OCI-LY3 (cell line): Measurements from ENCODE around the gene SLC25A10.

Experiments used
- CTCF ChIP-seq: fragments of 200-600, 300-600 bp; sonication (generic); IDR thresholded peaks from 2 replicates; pipeline ENCODE4 v1.5.1; 2014; ENCODE audit warnings: antibody characterized with exemption, low read length, low read depth
- EZH2phosphoT487 ChIP-seq: fragments of 200-600 bp; shearing (Covaris generic); IDR thresholded peaks from 2 replicates; pipeline ENCODE4 v1.6.1; 2018; ENCODE audit warnings: antibody characterized with exemption, mixed run types, low read depth

- TF ChIP-seq CTCF (no peak), EZH2phosphoT487 (no peak)
Observed at GRCh38 chr17:81717766-81718089, 5.6 kb downstream of the SLC25A10 start.
